ENCODE results near the gene TNRC6C. TPM values are rescaled to one million over a fixed set of nuclear protein-coding genes. Genes with fewer than 3 reads are reported as not detected.

TNRC6C gene
- total RNA-seq, 1 donor from 2014 or later = 13.1 TPM

DNA sequence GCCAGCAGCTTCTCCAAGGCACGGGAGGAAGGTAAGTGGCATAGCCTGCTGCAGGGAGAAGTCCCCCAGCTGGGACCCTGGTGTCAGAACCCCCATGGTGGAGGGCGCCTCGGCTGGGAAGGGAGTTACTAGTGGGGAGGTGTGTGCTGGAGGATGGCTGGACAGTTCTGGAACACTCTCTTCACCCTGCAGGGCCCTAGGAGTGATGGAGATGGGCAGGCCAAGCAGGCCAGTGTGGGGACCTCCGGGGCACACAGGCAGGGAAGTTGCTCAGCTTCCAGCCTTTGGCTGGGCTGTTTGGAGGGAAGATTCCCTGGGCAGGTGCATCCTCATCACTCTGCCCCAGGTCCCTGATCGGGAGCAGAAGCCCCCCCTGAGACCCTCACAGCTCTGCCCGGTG, 188.4 kb downstream of the TNRC6C start:
- Mint-ChIP-seq H3K9me3 (ENCODE audit: unreplicated experiment) (no peaks in the 10 kb centered on the region), H3K27ac (ENCODE audit: unreplicated experiment) (no peak overlapping the region), H3K4me1 (ENCODE audit: unreplicated experiment) (peaks cover 18% of the 10 kb centered on the region), H3K4me3 (ENCODE audit: unreplicated experiment) (no peak overlapping the region), H3K36me3 (ENCODE audit: low read depth, unreplicated experiment) (peaks cover 4% of the 10 kb centered on the region), H3K27me3 (ENCODE audit: unreplicated experiment) (peaks cover 8% of the 10 kb centered on the region)
- TF ChIP-seq, protein P1, sequence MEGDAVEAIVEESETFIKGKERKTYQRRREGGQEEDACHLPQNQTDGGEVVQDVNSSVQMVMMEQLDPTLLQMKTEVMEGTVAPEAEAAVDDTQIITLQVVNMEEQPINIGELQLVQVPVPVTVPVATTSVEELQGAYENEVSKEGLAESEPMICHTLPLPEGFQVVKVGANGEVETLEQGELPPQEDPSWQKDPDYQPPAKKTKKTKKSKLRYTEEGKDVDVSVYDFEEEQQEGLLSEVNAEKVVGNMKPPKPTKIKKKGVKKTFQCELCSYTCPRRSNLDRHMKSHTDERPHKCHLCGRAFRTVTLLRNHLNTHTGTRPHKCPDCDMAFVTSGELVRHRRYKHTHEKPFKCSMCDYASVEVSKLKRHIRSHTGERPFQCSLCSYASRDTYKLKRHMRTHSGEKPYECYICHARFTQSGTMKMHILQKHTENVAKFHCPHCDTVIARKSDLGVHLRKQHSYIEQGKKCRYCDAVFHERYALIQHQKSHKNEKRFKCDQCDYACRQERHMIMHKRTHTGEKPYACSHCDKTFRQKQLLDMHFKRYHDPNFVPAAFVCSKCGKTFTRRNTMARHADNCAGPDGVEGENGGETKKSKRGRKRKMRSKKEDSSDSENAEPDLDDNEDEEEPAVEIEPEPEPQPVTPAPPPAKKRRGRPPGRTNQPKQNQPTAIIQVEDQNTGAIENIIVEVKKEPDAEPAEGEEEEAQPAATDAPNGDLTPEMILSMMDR (IDR thresholded peaks at IDR 0.05; ENCODE audit: unreplicated experiment) = no peak
- no peak for DNase-seq (ENCODE audit: low spot score)

DNA sequence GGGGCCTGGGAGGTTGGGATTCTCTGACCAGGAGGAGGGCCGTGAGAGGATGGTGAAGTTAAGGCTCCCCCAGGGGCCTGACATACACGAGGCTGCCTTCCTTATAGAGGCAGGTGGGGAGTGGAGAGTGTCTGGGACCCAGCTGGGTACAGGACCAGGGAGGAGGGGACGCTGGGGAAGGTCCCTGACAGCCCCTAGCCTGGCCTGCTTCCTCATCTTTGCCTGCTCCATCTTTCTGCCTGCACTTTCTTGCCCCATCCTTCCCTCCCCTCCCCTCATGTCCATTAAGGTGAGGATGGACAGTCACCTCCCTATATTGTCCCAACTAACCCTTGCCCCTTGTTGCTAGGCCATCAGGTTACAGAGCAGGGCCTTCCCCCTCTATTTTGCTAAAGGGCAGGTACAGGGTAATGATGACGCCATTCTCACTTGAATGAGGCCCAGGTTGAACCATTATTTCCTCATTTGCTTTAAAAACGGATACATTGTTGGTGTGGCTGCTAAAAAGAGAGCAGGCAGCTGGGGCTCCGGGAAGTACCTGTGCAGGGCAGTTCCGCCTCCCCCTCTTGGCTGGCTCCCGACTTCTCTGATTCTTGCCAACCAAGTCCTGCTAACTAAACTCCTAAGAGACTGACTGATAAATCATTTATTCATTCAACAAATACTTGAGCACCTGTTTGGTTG, 189.0 kb downstream of the TNRC6C start:
- TF ChIP-seq, protein P1 (IDR thresholded peaks at IDR 0.05; ENCODE audit: unreplicated experiment) = no peak
- no peak for DNase-seq (ENCODE audit: low spot score)
- H3K27me3 Mint-ChIP-seq (ENCODE audit: unreplicated experiment) = peaks cover 8% of the 10 kb centered on the region
- no peak overlapping the region for H3K27ac Mint-ChIP-seq (ENCODE audit: unreplicated experiment)
- no peak overlapping the region for H3K4me3 Mint-ChIP-seq (ENCODE audit: unreplicated experiment)
- no peaks in the 10 kb centered on the region for H3K9me3 Mint-ChIP-seq (ENCODE audit: unreplicated experiment)
- H3K36me3 Mint-ChIP-seq (ENCODE audit: low read depth, unreplicated experiment) = peaks cover 3% of the 10 kb centered on the region
- H3K4me1 Mint-ChIP-seq (ENCODE audit: unreplicated experiment) = peaks cover 18% of the 10 kb centered on the region

DNA sequence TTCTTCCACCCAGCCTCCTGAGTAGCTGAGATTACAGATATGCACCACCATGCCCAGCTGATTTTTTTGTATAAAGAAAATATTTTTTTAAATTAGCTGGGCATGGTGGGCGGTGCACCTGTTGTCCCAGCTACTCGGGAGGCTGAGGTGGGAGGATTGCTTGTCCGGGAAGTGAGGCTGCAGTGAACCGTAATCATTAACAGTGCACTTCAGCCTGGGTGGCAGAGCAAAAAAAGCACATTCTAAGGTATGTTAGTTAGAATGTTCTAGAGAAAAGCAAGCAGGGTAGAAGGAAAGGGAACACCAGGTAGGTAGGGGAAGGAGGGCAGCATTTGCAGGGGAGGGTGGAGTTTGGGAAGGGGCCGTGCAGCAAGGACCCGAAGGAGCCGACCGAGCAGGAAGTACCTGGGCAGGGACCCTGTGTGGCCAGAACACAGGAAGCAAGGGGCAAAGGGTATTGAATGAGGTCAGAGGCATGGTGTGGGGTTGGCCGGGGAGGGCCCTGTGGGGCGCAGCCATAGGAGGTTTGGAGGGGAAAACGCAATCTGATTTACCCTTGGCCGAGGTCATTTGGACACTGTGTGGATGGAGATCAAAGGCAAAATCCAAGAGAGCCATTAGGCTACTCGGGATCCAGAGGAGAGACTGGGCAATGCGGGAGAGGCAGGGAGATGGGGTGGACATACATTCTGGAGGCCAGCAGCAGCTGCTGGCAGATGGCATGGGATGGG, 189.9 kb downstream of the TNRC6C start:
- no peak for DNase-seq (ENCODE audit: low spot score)
- Mint-ChIP-seq H3K9me3 (ENCODE audit: unreplicated experiment) (no peaks in the 10 kb centered on the region), H3K4me1 (ENCODE audit: unreplicated experiment) (peaks cover 19% of the 10 kb centered on the region), H3K4me3 (ENCODE audit: unreplicated experiment) (no peak overlapping the region), H3K36me3 (ENCODE audit: low read depth, unreplicated experiment) (no peaks in the 10 kb centered on the region), H3K27ac (ENCODE audit: unreplicated experiment) (no peak overlapping the region), H3K27me3 (ENCODE audit: unreplicated experiment) (peaks cover 10% of the 10 kb centered on the region)
- TF ChIP-seq, protein P1 (IDR thresholded peaks at IDR 0.05; ENCODE audit: unreplicated experiment) = no peak

DNA sequence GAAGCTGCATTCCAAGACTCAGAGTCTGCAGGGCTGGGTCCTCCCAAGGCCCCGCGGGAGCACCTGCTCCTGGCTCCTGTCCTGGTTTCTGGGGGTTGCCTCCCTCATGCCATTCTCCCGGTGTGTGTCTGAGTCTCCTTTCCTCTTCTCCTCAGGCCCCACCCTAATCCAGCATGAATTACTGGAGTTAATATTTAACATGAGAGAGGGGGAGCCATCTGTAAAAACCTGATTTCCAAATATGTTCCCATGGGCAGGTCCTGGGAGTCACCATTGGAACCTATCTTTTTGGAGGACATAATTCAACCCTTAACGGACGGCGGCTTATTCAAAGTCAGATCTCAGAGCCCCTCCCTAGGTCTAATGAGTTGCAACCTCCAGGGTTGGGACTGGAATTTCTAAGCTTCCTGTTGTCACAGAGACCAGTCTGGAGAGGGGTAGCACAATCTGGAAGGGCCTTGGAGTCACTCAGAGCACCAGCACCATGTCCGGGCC, 193.1 kb downstream of the TNRC6C start:
- peaks cover 27% of the 10 kb centered on the region for H3K4me1 Mint-ChIP-seq (ENCODE audit: unreplicated experiment)
- H3K36me3 Mint-ChIP-seq (ENCODE audit: low read depth, unreplicated experiment) = no peaks in the 10 kb centered on the region
- TF ChIP-seq, protein P1 (IDR thresholded peaks at IDR 0.05; ENCODE audit: unreplicated experiment) = no peak
- H3K9me3 Mint-ChIP-seq (ENCODE audit: unreplicated experiment) = no peaks in the 10 kb centered on the region
- H3K4me3 Mint-ChIP-seq (ENCODE audit: unreplicated experiment) = no peak overlapping the region
- H3K27me3 Mint-ChIP-seq (ENCODE audit: unreplicated experiment) = peaks cover 8% of the 10 kb centered on the region
- H3K27ac Mint-ChIP-seq (ENCODE audit: unreplicated experiment) = peak overlapping the region; percentile 97
- no peak for DNase-seq (ENCODE audit: low spot score)
